K562 (cell line): ENCODE data around the gene PGAP3. TPM values are rescaled to one million over a fixed set of nuclear protein-coding genes. Genes with fewer than 3 reads are reported as not detected.

Experiments used
- CBFA2T3 ChIP-seq: fragments of 450-650 bp; IDR thresholded peaks from 2 replicates; pipeline ENCODE4 v1.6.1; 2017
- CBX2 ChIP-seq: fragments of 200-600 bp; sonication (generic); IDR thresholded peaks from one replicate; pipeline ENCODE4 v1.6.1; 2012; ENCODE audit warnings: mild to moderate bottlenecking, low read length, inconsistent platforms; ENCODE audit not compliant: insufficient read depth, poor library complexity, severe bottlenecking
- IFI16 ChIP-seq: fragments of 250-450 bp; sonication (Bioruptor Pico); IDR thresholded peaks from 2 replicates; pipeline ENCODE4 v2.1.2; 2022; ENCODE audit warnings: mild to moderate bottlenecking, inconsistent platforms
- MYNN ChIP-seq, 2 experiments: sonication (generic); formaldehyde crosslinking in 1 of 2; IDR thresholded peaks; 2 replicates each; pipeline versions ENCODE4 v1.5.0 to v1.6.1; 2016 to 2020; ENCODE audit warnings: antibody characterized with exemption in 1 of 2, missing genetic modification reagents in 1 of 2
- NBN ChIP-seq: fragments of 450-650 bp; IDR thresholded peaks from 2 replicates; pipeline ENCODE4 v1.6.1; 2016; ENCODE audit warnings: low read depth, mild to moderate bottlenecking
- NELFE ChIP-seq: IDR thresholded peaks from 2 replicates; pipeline ENCODE4 v1.6.1; 2011; ENCODE audit warnings: mild to moderate bottlenecking; ENCODE audit not compliant: insufficient read depth, insufficient read length
- NR1H2 ChIP-seq: sonication (generic); formaldehyde crosslinking; IDR thresholded peaks from 2 replicates; pipeline ENCODE4 v1.4.0; 2020; ENCODE audit warnings: mild to moderate bottlenecking, missing genetic modification reagents
- PCBP1 ChIP-seq: fragments of 200-400 bp; formaldehyde crosslinking; IDR thresholded peaks from 2 replicates; pipeline ENCODE4 v1.6.1; 2018; ENCODE audit warnings: mild to moderate bottlenecking, low read depth, low read length; ENCODE audit not compliant: poor library complexity, severe bottlenecking
- PTRF ChIP-seq: fragments of 450-650 bp; IDR thresholded peaks from 2 replicates; pipeline ENCODE4 v1.6.1; 2016; ENCODE audit warnings: mild to moderate bottlenecking, missing genetic modification characterization, missing compliant biosample characterization
- PURB ChIP-seq: sonication (generic); formaldehyde crosslinking; IDR thresholded peaks from 2 replicates; pipeline ENCODE4 v1.9.0; 2021; ENCODE audit warnings: low read depth, mild to moderate bottlenecking, missing genetic modification reagents
- REST ChIP-seq, 2 experiments: fragments of 450-650 bp; formaldehyde crosslinking in 1 of 2; IDR thresholded peaks; 2 replicates each; pipeline versions ENCODE4 v1.4.0 to v1.6.1; 2014 to 2020; ENCODE audit warnings: mild to moderate bottlenecking in 2 of 2, borderline replicate concordance in 1 of 2, low read depth in 1 of 2
- SETDB1 ChIP-seq: IDR thresholded peaks from one replicate; pipeline ENCODE4 v1.6.1; 2012; ENCODE audit warnings: low read length, control low read depth, inconsistent platforms
- SLC30A9 ChIP-seq: fragments of 250-450 bp; sonication (Bioruptor Pico); IDR thresholded peaks from 2 replicates; pipeline ENCODE4 v1.8.0; 2022; ENCODE audit warnings: mild to moderate bottlenecking, moderate library complexity
- SMARCA5 ChIP-seq: fragments of 450-650 bp; IDR thresholded peaks from 2 replicates; pipeline ENCODE4 v1.6.1; 2016
- SRSF7 ChIP-seq: fragments of 200-400 bp; formaldehyde crosslinking; optimal IDR thresholded peaks from 2 replicates; pipeline ENCODE3; 2017; ENCODE audit warnings: mild to moderate bottlenecking, low read depth, low read length
- TGIF2 ChIP-seq: sonication (generic); formaldehyde crosslinking; IDR thresholded peaks from 2 replicates; pipeline ENCODE4 v1.8.1; 2022; ENCODE audit warnings: mild to moderate bottlenecking, missing genetic modification reagents, moderate library complexity
- TOE1 ChIP-seq, 2 experiments: fragments of 450-650 bp in 1 of 2; sonication (generic) in 1 of 2; formaldehyde crosslinking in 1 of 2; IDR thresholded peaks; 2 replicates each; pipeline versions ENCODE4 v1.7.1 to v1.8.0; 2016 to 2022; ENCODE audit warnings: borderline replicate concordance in 2 of 2, mild to moderate bottlenecking in 2 of 2, antibody characterized with exemption in 1 of 2, inconsistent platforms in 1 of 2, low read depth in 1 of 2, missing genetic modification reagents in 1 of 2, moderate library complexity in 1 of 2
- ZNF212 ChIP-seq: fragments of 450-650 bp; formaldehyde crosslinking; IDR thresholded peaks from 2 replicates; pipeline ENCODE4 v1.4.0; 2020; ENCODE audit warnings: mild to moderate bottlenecking
- ZNF408 ChIP-seq: fragments of 250-450 bp; sonication (Bioruptor Pico); IDR thresholded peaks from 2 replicates; pipeline ENCODE4 v1.4.0; 2020; ENCODE audit warnings: low read depth, mild to moderate bottlenecking, moderate library complexity
- ZNF445 ChIP-seq: fragments of 250-450 bp; sonication (Bioruptor Pico); IDR thresholded peaks from 2 replicates; pipeline ENCODE4 v1.4.0; 2020; ENCODE audit warnings: low read depth, mild to moderate bottlenecking, moderate library complexity
- polyA plus RNA-seq, 8 experiments: library from polyadenylated mRNA; depleted of rRNA in 4 of 8; stranded (reverse) in 5 of 8; unstranded in 3 of 8; fragments of >200 nt; fragmentation: Nextera tagmentation in 2 of 8; fragmentation: Illumina TruSeq in 1 of 8; extraction: Ambion mirVana in 2 of 8; extraction: Trizol in 1 of 8; gene quantifications; 2 replicates each; pipeline versions ENCODE4 v1.2.1 to v1.2.3, GENCODE V29; 2011 to 2014; ENCODE audit warnings: inconsistent platforms in 1 of 8, missing spikeins in 1 of 8
- total RNA-seq, 7 experiments: library from RNA; depleted of rRNA in 6 of 7; stranded (reverse); fragments of >200 nt in 6 of 7; fragmentation: Illumina TruSeq in 2 of 7; extraction: Trizol in 2 of 7; gene quantifications; 2 replicates each; pipeline versions ENCODE4 v1.2.1 to v1.2.3, GENCODE V29; 2011 to 2021; ENCODE audit warnings: low replicate concordance in 1 of 7

The PGAP3 gene
- total and polyA plus RNA-seq, 9 of the 15 experiments (the other 6 are each of a cell fraction or from before 2014, with no cell fraction given), result 0.38 to 9.4 (median 4.5) TPM

GRCh38 chr17:39667945-39668924 lies 19.6 kb downstream of the PGAP3 start, which contains the start of gene PNMT (continued):
- TF ChIP-seq ZNF212 (no peak), NR1H2 (CRISPR knock-in tag) (no peak), NELFE (no peak), NBN (peak; percentile 39; the same call in 1 of the 2 replicates), ZNF445 (CRISPR knock-in tag) (no peak), CBFA2T3 (no peak), SETDB1 (no peak), REST (IDR thresholded peaks at IDR 0.05; ENCODE audit: borderline replicate concordance) (peak; percentile 65), REST (CRISPR knock-in tag; IDR thresholded peaks at IDR 0.05; ENCODE audit: low read depth) (peak; percentile 73; the same call in 1 of the 2 replicates), PTRF (tag) (no peak), PURB (CRISPR knock-in tag) (no peak), SRSF7 (no peak), TGIF2 (CRISPR knock-in tag) (no peak), ZNF408 (no peak), MYNN (IDR thresholded peaks at IDR 0.05) (no peak), MYNN (CRISPR knock-in tag; IDR thresholded peaks at IDR 0.05) (no peak), TOE1 (IDR thresholded peaks at IDR 0.05; ENCODE audit: borderline replicate concordance) (no peak), TOE1 (CRISPR knock-in tag; IDR thresholded peaks at IDR 0.05; ENCODE audit: borderline replicate concordance, low read depth) (no peak), SLC30A9 (CRISPR knock-in tag) (no peak), CBX2 (no peak), PCBP1 (peak; percentile 63), IFI16 (CRISPR knock-in tag) (no peak), SMARCA5 (0 out of 2 replicates have a peak, but pooled peaks have one; percentile 59)
